Measurements from ENCODE around the gene CNPY1. TPM values are rescaled to one million over a fixed set of nuclear protein-coding genes. Genes with fewer than 3 reads are reported as not detected.
"Not testable (repeated sequence)": the region's sequence is repeated elsewhere in the genome, so short reads cannot be mapped to it uniquely, and the experiment has no call there.

CNPY1 gene
- polyA plus RNA-seq, 1 experiment = not detected

DNA sequence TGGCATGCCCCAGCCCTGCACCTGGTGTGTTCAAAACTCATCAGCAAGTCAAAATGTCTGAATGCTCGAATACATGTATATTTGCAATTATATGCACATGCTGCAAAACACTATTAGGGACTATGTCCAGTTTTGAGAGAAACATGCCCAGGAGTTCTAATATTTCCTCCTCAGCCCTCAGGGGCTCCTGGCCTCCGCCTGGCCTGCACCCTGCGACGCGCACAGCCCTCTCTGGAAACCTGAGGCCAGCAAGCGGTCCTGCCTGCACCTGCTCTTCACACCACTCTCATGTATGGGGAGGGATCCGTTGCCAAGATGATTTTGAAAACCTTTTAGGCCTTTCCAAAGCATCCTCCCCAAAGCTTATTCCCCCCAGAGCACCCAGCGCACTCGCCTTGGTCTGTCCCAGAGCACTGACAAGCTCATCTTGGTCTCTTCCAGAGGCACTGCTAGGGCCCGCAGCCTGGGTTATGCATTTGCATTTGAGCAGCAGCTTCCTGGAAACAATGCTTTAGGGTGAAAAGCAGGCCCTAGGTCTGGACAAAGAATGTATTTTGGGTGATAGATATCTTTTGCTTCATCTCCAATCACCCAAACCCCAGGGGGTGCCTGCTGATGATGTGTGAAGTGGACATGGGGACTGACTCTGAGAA, 22.6 kb upstream of the CNPY1 start:
- TF ChIP-seq CTCF (IDR thresholded peaks at IDR 0.05; ENCODE audit: low read depth, low read length) = no peak
- no peak for DNase-seq (ENCODE audit: low read depth, low spot score)
- ChIA-PET CTCF (no interaction called here), POLR2A (no interaction called here)
- Histone ChIP-seq H3K9me3 (ENCODE audit: control insufficient read depth, insufficient read depth, low read length) (no peaks in the 10 kb centered on the region; the same call in 1 of the 2 replicates), H3K27me3 (ENCODE audit: control insufficient read depth, insufficient read depth, low read length) (no peaks in the 10 kb centered on the region), H3K27ac (ENCODE audit: low read depth, low read length) (no peak overlapping the region), H3K4me3 (ENCODE audit: low read depth, low read length) (no peak overlapping the region)

- Histone ChIP-seq H3K27ac (ENCODE audit: low read depth, low read length) (no peak overlapping the region), H3K27me3 (ENCODE audit: control insufficient read depth, insufficient read depth, low read length) (no peaks in the 10 kb centered on the region), H3K9me3 (ENCODE audit: control insufficient read depth, insufficient read depth, low read length) (no peaks in the 10 kb centered on the region; the same call in 1 of the 2 replicates), H3K4me3 (ENCODE audit: low read depth, low read length) (no peak overlapping the region)
- POLR2A ChIA-PET = no interaction called here
- CTCF ChIA-PET = no interaction called here
- no peak for DNase-seq (ENCODE audit: low read depth, low spot score)
- TF ChIP-seq CTCF (IDR thresholded peaks at IDR 0.05; ENCODE audit: low read depth, low read length) = no peak
These were observed 21.9 kb upstream of the CNPY1 start for GRCh38 chr7:155568333-155568660.

- POLR2A ChIA-PET = no interaction called here
- DNase-seq (ENCODE audit: low read depth, low spot score) = no peak
- no peak for TF ChIP-seq CTCF (IDR thresholded peaks at IDR 0.05; ENCODE audit: low read depth, low read length)
- H3K27me3 ChIP-seq (ENCODE audit: control insufficient read depth, insufficient read depth, low read length) = no peaks in the 10 kb centered on the region
- no peaks in the 10 kb centered on the region; the same call in 1 of the 2 replicates for H3K9me3 ChIP-seq (ENCODE audit: control insufficient read depth, insufficient read depth, low read length)
- CTCF ChIA-PET = no interaction called here
- H3K4me3 ChIP-seq (ENCODE audit: low read depth, low read length) = no peak overlapping the region
- no peak overlapping the region for H3K27ac ChIP-seq (ENCODE audit: low read depth, low read length)
These were observed 21.4 kb upstream of the CNPY1 start for GRCh38 chr7:155567646-155568332.

DNA sequence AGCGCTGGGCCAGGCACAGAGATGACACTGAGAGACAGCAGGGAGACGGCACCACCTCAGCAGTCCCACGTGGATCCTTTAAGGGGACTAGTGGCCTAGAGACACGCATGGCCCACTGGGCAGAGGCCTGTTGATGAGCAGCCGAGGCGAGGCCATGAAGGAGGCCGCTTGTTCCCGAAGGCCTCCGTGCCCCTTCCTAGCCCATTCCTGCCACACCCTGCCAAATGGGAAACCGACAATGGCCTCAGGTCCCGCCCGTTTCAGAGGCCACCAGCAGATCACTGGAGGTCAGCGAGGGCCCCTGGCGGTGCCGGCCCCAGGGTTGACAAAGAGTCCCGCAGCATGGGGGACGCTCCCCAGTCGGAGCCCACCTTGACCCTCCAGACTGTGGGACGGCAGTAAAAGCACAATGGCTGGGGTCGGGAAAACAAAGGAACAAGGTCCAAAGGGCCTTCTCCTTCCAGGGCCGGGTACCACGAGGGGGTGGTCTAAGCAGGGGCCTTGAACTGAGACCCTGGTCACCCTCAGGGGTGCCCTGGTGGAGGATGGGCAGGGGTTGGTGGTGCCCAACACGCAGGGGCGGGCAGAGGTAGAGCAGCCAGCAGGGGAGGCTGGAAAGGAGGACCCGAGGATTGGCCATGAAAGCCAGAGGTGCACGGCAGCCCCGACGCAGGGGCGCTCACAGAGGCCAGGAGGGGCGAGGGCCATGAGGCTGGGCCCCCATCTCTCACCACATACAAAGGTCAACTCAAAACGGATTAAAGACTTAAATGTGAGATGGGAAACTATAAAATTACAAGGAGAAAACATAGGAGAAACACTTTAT, 19.9 kb upstream of the CNPY1 start:
- TF ChIP-seq CTCF (IDR thresholded peaks at IDR 0.05; ENCODE audit: low read depth, low read length) = no peak
- no peak overlapping the region for H3K27ac ChIP-seq (ENCODE audit: low read depth, low read length)
- CTCF ChIA-PET = no interaction called here
- POLR2A ChIA-PET = no interaction called here
- no peak overlapping the region for H3K4me3 ChIP-seq (ENCODE audit: low read depth, low read length)
- DNase-seq (ENCODE audit: low read depth, low spot score) = no peak
- H3K27me3 ChIP-seq (ENCODE audit: control insufficient read depth, insufficient read depth, low read length) = no peaks in the 10 kb centered on the region
- no peaks in the 10 kb centered on the region; the same call in 1 of the 2 replicates for H3K9me3 ChIP-seq (ENCODE audit: control insufficient read depth, insufficient read depth, low read length)

GRCh38 chr7:155565596-155565995, 19.2 kb upstream of the CNPY1 start:
- ChIA-PET CTCF (no interaction called here), POLR2A (no interaction called here)
- Histone ChIP-seq H3K4me3 (ENCODE audit: low read depth, low read length) (no peak overlapping the region), H3K27ac (ENCODE audit: low read depth, low read length) (no peak overlapping the region), H3K9me3 (ENCODE audit: control insufficient read depth, insufficient read depth, low read length) (no peaks in the 10 kb centered on the region; the same call in 1 of the 2 replicates), H3K27me3 (ENCODE audit: control insufficient read depth, insufficient read depth, low read length) (no peaks in the 10 kb centered on the region)
- DNase-seq (ENCODE audit: low read depth, low spot score) = no peak
- no peak for TF ChIP-seq CTCF (IDR thresholded peaks at IDR 0.05; ENCODE audit: low read depth, low read length)

GRCh38 chr7:155562976-155563375, 16.6 kb upstream of the CNPY1 start:
- DNase-seq (ENCODE audit: low read depth, low spot score); H3K9me3 ChIP-seq (ENCODE audit: control insufficient read depth, insufficient read depth, low read length); H3K4me3 ChIP-seq (ENCODE audit: low read depth, low read length); H3K27ac ChIP-seq (ENCODE audit: low read depth, low read length); H3K27me3 ChIP-seq (ENCODE audit: control insufficient read depth, insufficient read depth, low read length); CTCF ChIA-PET; POLR2A ChIA-PET: not testable (repeated sequence)

Data from AG04450 (cell line).